ENCODE measurements around the gene PKLR. TPM values are rescaled to one million over a fixed set of nuclear protein-coding genes. Genes with fewer than 3 reads are reported as not detected.

Gene PKLR
- total RNA-seq, 1 donor: not detected

GRCh38 chr1:155322953-155323728, 21.9 kb upstream of the PKLR start:
- TF ChIP-seq CTCF (IDR thresholded peaks at IDR 0.05; ENCODE audit: insufficient read depth, low read length): peak; percentile 84
- H3K4me3 ChIP-seq (ENCODE audit: low read depth, low read length): peak overlapping the region; percentile 93
- DNase-seq (ENCODE audit: low read depth): peak; percentile 94

- no peak for TF ChIP-seq CTCF (IDR thresholded peaks at IDR 0.05; ENCODE audit: insufficient read depth, low read length)
- peak overlapping the region; percentile 93 for H3K4me3 ChIP-seq (ENCODE audit: low read depth, low read length)
- peak; percentile 39 for DNase-seq (ENCODE audit: low read depth)
Measured at GRCh38 chr1:155322571-155322952, 21.3 kb upstream of the PKLR start.

- no peak for DNase-seq (ENCODE audit: low read depth)
- peak overlapping the region; percentile 93 for H3K4me3 ChIP-seq (ENCODE audit: low read depth, low read length)
- no peak for TF ChIP-seq CTCF (IDR thresholded peaks at IDR 0.05; ENCODE audit: insufficient read depth, low read length)
Measured at GRCh38 chr1:155321639-155322503, 20.6 kb upstream of the PKLR start.

- peak; percentile 56 for DNase-seq (ENCODE audit: low read depth)
- H3K4me3 ChIP-seq (ENCODE audit: low read depth, low read length): peak within 1 kb of the TSS; percentile 93
- no peak for TF ChIP-seq CTCF (IDR thresholded peaks at IDR 0.05; ENCODE audit: insufficient read depth, low read length)
Measured at GRCh38 chr1:155320661-155321617, 19.7 kb upstream of the PKLR start, which contains the start of gene RUSC1. TSS of gene RUSC1 (plus strand) at chr1:155320894. CDS start at chr1:155321774, 880 bp downstream.

- DNase-seq (ENCODE audit: low read depth): no peak
- TF ChIP-seq CTCF (IDR thresholded peaks at IDR 0.05; ENCODE audit: insufficient read depth, low read length): no peak
- H3K4me3 ChIP-seq (ENCODE audit: low read depth, low read length): peak overlapping the region; percentile 93
Measured at GRCh38 chr1:155320252-155320651, 19.0 kb upstream of the PKLR start.

- DNase-seq (ENCODE audit: low read depth): no peak
- TF ChIP-seq CTCF (IDR thresholded peaks at IDR 0.05; ENCODE audit: insufficient read depth, low read length): no peak
- H3K4me3 ChIP-seq (ENCODE audit: low read depth, low read length): no peak overlapping the region
Measured at GRCh38 chr1:155319536-155319935, 18.3 kb upstream of the PKLR start.
